Heart left ventricle (tissue), 16 donors: ENCODE data around the gene CD74. TPM values are rescaled to one million over a fixed set of nuclear protein-coding genes. Genes with fewer than 3 reads are reported as not detected.

Source experiments
- ATAC-seq, 4 donors: fragments of 200-7000 bp; cut with Tn5 transposase; one replicate each; pipeline ENCODE4 v1.9.1; 2020 to 2022; ENCODE audit warnings: moderate library complexity in 4 of 4, mild to moderate bottlenecking in 3 of 4, moderate number of reproducible peaks in 1 of 4
- DNase-seq, 5 donors: peaks; one replicate each; pipeline ENCODE4 v3.0.0-alpha.2; 2020
- H3K27ac ChIP-seq, 12 donors: fragments of 200-600 bp; sonication (generic) in 4 of 12; one replicate each; pipeline versions ENCODE4 v1.5.0 to v1.8.0; 2016 to 2022; ENCODE audit warnings: mild to moderate bottlenecking in 2 of 12
- H3K27me3 ChIP-seq, 9 donors: fragments of 200-600 bp; sonication (generic) in 2 of 9; one replicate each; pipeline versions ENCODE4 v1.5.1 to v1.8.0; 2016 to 2022; ENCODE audit warnings: mild to moderate bottlenecking in 3 of 9
- H3K36me3 ChIP-seq, 9 donors: fragments of 200-600 bp; sonication (generic) in 2 of 9; one replicate each; pipeline versions ENCODE4 v1.5.0 to v1.8.0; 2018 to 2022; ENCODE audit warnings: mild to moderate bottlenecking in 2 of 9
- H3K4me1 ChIP-seq, 12 donors: fragments of 200-600 bp; sonication (generic) in 4 of 12; one replicate each; pipeline versions ENCODE4 v1.5.0 to v1.8.0; 2016 to 2022; ENCODE audit warnings: mild to moderate bottlenecking in 3 of 12
- H3K4me3 ChIP-seq, 12 donors: fragments of 200-600 bp; sonication (generic) in 4 of 12; one replicate each; pipeline versions ENCODE4 v1.5.0 to v1.8.0; 2017 to 2022; ENCODE audit warnings: mild to moderate bottlenecking in 9 of 12, moderate library complexity in 4 of 12
- H3K9me3 ChIP-seq, 12 donors: fragments of 200-600 bp; sonication (generic) in 4 of 12; one replicate each; pipeline versions ENCODE4 v1.5.0 to v1.8.0; 2016 to 2022; ENCODE audit warnings: mild to moderate bottlenecking in 1 of 12
- POLR2A ChIP-seq, 2 donors: fragments of 450-650 bp; IDR thresholded peaks; one replicate each; pipeline ENCODE4 v1.6.1; 2017; ENCODE audit warnings: antibody characterized with exemption in 2 of 2, mild to moderate bottlenecking in 2 of 2, moderate library complexity in 2 of 2
- WGBS, 4 donors: extraction: QIAGEN DNeasy Blood & Tissue Kit in 2 of 4; methylation state at CpG; one replicate each; pipeline versions ENCODE4 v1.1.5 to v1.1.7; 2013 to 2018; 5-methylcytosine and 5-hydroxymethylcytosine counted together
- intact Hi-C, 10 donors: fragments of 100-400 bp; cut with DNase I; formaldehyde crosslinking; loops; one replicate each; pipeline versions ENCODE4 v1.11.1 to v1.14.2; 2022
- polyA plus RNA-seq, 2 donors: library from polyadenylated mRNA; stranded (reverse); fragments of 200-250 nt; gene quantifications; one replicate each; pipeline ENCODE4 v1.2.3, GENCODE V29; 2013
- total RNA-seq, 9 donors: library from RNA; depleted of rRNA in 2 of 9; stranded (reverse); fragments of >200 nt in 2 of 9; fragmentation: NEBNext Ultra II Directional in 3 of 9; extraction: Animal tissue kit (Norgen Biotek cat#: 25700) in 3 of 9; gene quantifications; one replicate each; pipeline versions ENCODE4 v1.1.0 to v1.2.4, GENCODE V29; 2016 to 2023
- TF ChIP-seq, protein P1 (sequence below), 12 donors: fragments of 200-600 bp; sonication (generic) in 4 of 12; IDR thresholded peaks; one replicate each; pipeline versions ENCODE4 v1.5.0 to v1.8.0; 2018 to 2022; ENCODE audit warnings: antibody characterized with exemption in 12 of 12, mild to moderate bottlenecking in 5 of 12
- donor health status: ischemic (EF 13 %, LVEDD 7.1; RV severe dilation, severe dysfunction).
- donor health status: healthy with polysubstance abuse.
- donor health status: DM: no; HTN: yes; CAD: no.
- donor health status: DM: no; HTN: no; CAD: no.
- donor health status: ischemic (EF 25% LVEDD 6.9; RV normal size, moderate dysfunction).
- donor health status: ischemic (EF 25% LVEDD 5.7; RV mildly dilated, moderate dysfunction).
- donor health status: healthy.
- donor health status: DM: yes; HTN: yes; CAD: no.
- donor health status: ischemic (EF 35%, LVEDD 5.7; RV mildly dilated, moderate dysfunction).
- donor health status: nonischemic (EF 11% LVEDD 7.7; RV severe dilation, severe dysfunction).
- donor health status: DM: yes; HTN: yes; CAD: no.
- donor health status: PGD.
- donor health status: ischemic (EF 29% LVEDD 5.4; RV normal size, mild dysfunction).
- donor health status: nonischemic (EF 23%, LVEDD 6.1; RV moderate dilation, normal function).

Gene CD74
- total and polyA plus RNA-seq, 11 donors, result 139 to 2,756 (median 290) TPM

DNA sequence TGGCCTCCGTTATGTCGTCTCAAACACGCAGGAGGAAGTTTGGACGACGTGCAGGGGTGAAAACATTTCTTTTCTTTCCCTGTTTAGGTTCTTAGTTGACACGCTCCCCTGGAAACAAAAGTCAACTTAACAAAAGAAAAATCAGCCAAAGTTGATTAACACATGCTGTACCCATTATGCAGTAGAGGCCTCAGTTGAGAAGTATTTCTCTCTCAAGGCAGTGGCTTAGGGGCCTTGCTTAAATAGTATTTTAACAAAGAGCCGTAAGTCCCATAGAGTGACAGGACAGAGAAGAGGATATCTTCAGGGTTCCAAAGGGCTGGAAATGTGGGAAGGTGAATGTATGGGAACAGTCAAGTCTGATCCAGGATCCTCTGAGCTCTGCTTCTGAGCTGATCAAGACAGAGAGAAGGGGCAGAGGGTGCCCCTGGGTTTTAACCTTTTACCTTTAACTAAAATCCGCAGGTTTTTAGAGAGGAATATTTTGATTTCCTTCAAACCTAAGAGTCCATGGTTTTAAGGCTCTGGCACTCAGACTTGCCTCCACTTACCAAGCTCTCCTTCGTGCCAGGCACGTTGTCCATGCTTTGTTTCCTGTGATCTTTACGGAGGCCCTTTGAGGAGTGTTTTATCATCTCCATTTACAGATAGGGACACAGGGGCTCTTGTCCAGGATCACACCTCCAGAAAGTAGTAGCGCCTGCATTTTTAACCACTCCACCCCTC, 629 bp upstream of the CD74 start:
- ATAC-seq, result no peak
- no peak for TF ChIP-seq POLR2A (IDR thresholded peaks at IDR 0.05)
- TF ChIP-seq, protein P1, sequence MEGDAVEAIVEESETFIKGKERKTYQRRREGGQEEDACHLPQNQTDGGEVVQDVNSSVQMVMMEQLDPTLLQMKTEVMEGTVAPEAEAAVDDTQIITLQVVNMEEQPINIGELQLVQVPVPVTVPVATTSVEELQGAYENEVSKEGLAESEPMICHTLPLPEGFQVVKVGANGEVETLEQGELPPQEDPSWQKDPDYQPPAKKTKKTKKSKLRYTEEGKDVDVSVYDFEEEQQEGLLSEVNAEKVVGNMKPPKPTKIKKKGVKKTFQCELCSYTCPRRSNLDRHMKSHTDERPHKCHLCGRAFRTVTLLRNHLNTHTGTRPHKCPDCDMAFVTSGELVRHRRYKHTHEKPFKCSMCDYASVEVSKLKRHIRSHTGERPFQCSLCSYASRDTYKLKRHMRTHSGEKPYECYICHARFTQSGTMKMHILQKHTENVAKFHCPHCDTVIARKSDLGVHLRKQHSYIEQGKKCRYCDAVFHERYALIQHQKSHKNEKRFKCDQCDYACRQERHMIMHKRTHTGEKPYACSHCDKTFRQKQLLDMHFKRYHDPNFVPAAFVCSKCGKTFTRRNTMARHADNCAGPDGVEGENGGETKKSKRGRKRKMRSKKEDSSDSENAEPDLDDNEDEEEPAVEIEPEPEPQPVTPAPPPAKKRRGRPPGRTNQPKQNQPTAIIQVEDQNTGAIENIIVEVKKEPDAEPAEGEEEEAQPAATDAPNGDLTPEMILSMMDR (IDR thresholded peaks at IDR 0.05), result no peak
- Histone ChIP-seq H3K27me3 (no peaks in the 10 kb centered on the region), H3K4me3 (peak overlapping the region in 11 of 12 donors; percentile 40 to 82 (median 61)), H3K27ac (peak overlapping the region; percentile 69 to 98 (median 88)), H3K9me3 (no peaks in the 10 kb centered on the region), H3K36me3 (peaks cover 0 to 20% (median 0%) of the 10 kb centered on the region in 9 donors), H3K4me1 (peaks cover 0 to 48% (median 23%) of the 10 kb centered on the region in 12 donors)
- DNase-seq, result no peak
- intact Hi-C loops, result no loop called here
- 66 to 77% (median 76%) methylated on average over 12 of the region's 12 CpGs for WGBS, 4 donors

DNA sequence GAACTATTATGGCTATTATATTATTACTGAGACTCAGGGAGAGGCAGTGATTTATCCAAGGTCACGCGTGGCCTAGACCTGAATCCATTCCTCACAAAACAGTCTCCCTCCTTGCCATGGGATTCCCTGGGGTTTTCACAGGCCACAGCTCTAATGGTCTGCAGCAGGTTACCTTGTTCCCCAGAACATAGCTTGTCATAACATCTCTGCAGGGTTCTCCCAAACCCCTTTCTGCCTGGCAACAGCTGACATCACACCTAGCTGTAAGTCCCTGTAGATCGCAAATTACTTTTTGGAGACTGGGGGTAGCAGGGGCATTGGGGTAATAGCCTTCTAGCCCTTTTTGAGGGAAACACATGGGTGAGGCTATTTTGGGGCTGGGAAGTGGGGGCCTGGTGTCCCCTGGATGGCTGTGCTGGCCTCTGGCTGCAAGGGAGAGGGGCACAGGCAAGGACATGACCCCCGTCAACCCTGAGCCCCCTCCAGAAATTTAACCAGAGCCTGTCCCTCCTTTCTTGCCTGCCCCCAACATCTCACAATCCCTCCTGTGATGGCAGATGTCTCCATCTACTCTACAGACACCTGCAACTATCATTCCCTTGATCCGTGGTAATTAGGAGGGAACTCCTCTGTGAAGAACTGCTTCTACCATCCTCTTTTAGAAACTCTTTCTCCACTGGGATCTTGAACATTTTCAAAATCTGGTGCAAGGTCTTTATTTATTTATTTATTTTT, 1.3 kb downstream of the CD74 start:
- 71 to 84% (median 76%) methylated on average over 5 of the region's 5 CpGs for WGBS, 4 donors
- Histone ChIP-seq H3K4me1 (peaks cover 0 to 67% (median 28%) of the 10 kb centered on the region in 12 donors), H3K36me3 (peaks cover 0 to 39% (median 5%) of the 10 kb centered on the region in 9 donors), H3K27me3 (no peaks in the 10 kb centered on the region), H3K4me3 (peak overlapping the region; percentile 1 to 82 (median 61)), H3K9me3 (no peaks in the 10 kb centered on the region), H3K27ac (peak overlapping the region; percentile 69 to 98 (median 88))
- ATAC-seq, result peak in 2 of 4 donors; percentile 8 to 17
- intact Hi-C loops, result no loop called here
- TF ChIP-seq, protein P1 (IDR thresholded peaks at IDR 0.05), result no peak
- TF ChIP-seq POLR2A (IDR thresholded peaks at IDR 0.05), result no peak
- DNase-seq, result peak in 4 of 5 donors; percentile 54 to 69 (median 62)

- peak overlapping the region; percentile 69 to 98 (median 88) for H3K27ac ChIP-seq
- peaks cover 0 to 69% (median 28%) of the 10 kb centered on the region in 12 donors for H3K4me1 ChIP-seq
- 17 to 21% (median 17%) methylated on average over 4 of the region's 4 CpGs for WGBS, 4 donors
- no peaks in the 10 kb centered on the region for H3K27me3 ChIP-seq
- DNase-seq (peak in 4 of 5 donors; percentile 73 to 79 (median 76)), ATAC-seq (peak; percentile 63 to 79 (median 76))
- peak overlapping the region in 11 of 12 donors; percentile 4 to 82 (median 61) for H3K4me3 ChIP-seq
- peaks cover 0 to 47% (median 12%) of the 10 kb centered on the region in 9 donors for H3K36me3 ChIP-seq
- TF ChIP-seq, protein P1 (IDR thresholded peaks at IDR 0.05), result no peak
- no peak for TF ChIP-seq POLR2A (IDR thresholded peaks at IDR 0.05)
- intact Hi-C loops, result no loop called here
- H3K9me3 ChIP-seq, result no peaks in the 10 kb centered on the region
These were observed 2.0 kb downstream of the CD74 start for GRCh38 chr5:150410524-150411244.
